HFFc6 (cell line): ENCODE measurements around the gene PLPP3. TPM values are rescaled to one million over a fixed set of nuclear protein-coding genes. Genes with fewer than 3 reads are reported as not detected.

Experiments
- DNase-seq: peaks from one replicate; pipeline ENCODE4 v3.0.0-alpha.2; 2018
- H3K27ac Mint-ChIP-seq: 2 replicates; pipeline ENCODE4 v1.8.0; 2020; ENCODE audit warnings: mild to moderate bottlenecking, mixed read lengths
- H3K27me3 Mint-ChIP-seq: 2 replicates; pipeline ENCODE4 v1.8.0; 2021; ENCODE audit warnings: mild to moderate bottlenecking, moderate library complexity, mixed read lengths; ENCODE audit not compliant: insufficient read depth
- H3K36me3 Mint-ChIP-seq: 2 replicates; pipeline ENCODE4 v1.8.0; 2021; ENCODE audit warnings: low read depth, mixed read lengths
- H3K4me1 Mint-ChIP-seq: 2 replicates; pipeline ENCODE4 v1.8.0; 2020; ENCODE audit warnings: low read depth, mixed read lengths
- H3K4me3 Mint-ChIP-seq: 2 replicates; pipeline ENCODE4 v1.8.0; 2020; ENCODE audit warnings: mild to moderate bottlenecking, moderate library complexity, mixed read lengths
- H3K9me3 Mint-ChIP-seq: 2 replicates; pipeline ENCODE4 v1.8.0; 2020; ENCODE audit warnings: mild to moderate bottlenecking, mixed read lengths
- CTCF ChIP-seq: fragments of 200-600 bp; sonication (generic); IDR thresholded peaks from 2 replicates; pipeline ENCODE4 v1.5.0; 2021; ENCODE audit warnings: antibody characterized with exemption, mild to moderate bottlenecking
- total RNA-seq, 6 experiments: library from RNA; stranded (reverse); fragmentation: NEBNext Ultra II Directional; extraction: Animal tissue kit (Norgen Biotek cat#: 25700); gene quantifications; 2 replicates in 1 of 6; 3 replicates in 5 of 6; pipeline ENCODE4 v1.2.3, GENCODE V29; 2021

Gene PLPP3
- total RNA-seq, 6 experiments from 2014 or later, result 15.1 to 29.9 (median 24.8) TPM

DNA sequence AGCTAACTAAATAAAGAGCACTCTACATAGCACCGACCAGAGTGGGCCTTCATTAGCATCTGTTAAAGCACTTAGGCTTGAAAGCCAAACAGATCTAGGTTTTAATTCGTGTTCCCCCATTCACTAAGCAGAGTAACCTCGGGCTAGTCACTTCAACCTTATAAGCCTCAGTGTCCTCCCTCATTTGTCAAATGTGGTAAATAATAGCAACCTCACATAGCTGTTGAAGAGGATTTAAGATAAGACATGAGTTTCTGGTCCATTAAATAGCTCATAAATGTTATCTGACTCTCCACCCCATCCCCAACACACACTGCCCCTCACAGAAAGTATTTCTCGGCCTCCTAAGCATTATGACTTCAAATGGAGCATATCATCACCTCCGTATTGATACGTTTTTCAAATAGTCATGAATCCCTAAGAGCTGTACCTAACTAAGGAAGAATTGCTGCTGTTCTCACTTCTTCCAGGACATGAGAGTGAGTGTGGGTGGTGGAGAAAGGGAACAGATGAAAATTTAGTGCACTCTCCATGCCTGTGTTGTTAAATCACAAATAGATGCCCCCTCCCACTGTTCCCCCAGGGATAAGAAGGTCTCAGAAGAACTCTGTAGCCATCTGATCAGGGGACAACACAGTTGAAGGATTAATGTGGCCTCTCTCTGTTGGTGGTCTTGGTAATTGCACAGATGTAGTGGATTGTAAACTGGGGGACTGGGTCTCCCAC is 47.6 kb downstream of the PLPP3 start:
- Mint-ChIP-seq H3K9me3 (no peaks in the 10 kb centered on the region), H3K27ac (no peak overlapping the region), H3K27me3 (peaks cover 2% of the 10 kb centered on the region), H3K4me1 (peaks cover 14% of the 10 kb centered on the region), H3K36me3 (0 out of 2 replicates have a peak, but pooled peaks cover 12% of the 10 kb centered on the region), H3K4me3 (no peak overlapping the region)
- no peak for DNase-seq
- TF ChIP-seq CTCF, result no peak

DNA sequence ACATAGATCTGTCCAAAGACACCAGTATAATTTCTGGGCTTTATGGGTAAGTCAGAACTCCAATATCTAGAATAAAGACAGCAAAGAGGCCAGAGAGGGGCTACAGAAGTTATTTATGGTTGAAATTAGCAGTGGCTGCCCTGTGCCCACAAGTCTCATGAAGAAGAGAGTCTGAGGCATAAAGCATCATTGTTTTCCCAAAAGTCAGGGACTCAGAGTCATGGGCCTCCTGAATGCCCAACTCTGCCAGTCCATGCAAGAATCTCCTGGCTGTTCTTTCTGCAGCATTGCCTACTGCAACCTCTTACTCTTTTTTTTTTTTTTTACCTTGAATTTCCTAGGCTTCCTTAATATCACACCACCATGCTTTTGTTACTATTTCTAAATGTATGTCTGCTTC is 49.6 kb downstream of the PLPP3 start:
- Mint-ChIP-seq H3K27me3 (peaks cover 2% of the 10 kb centered on the region; the same call in 1 of the 2 replicates), H3K4me1 (peaks cover 32% of the 10 kb centered on the region), H3K36me3 (0 out of 2 replicates have a peak, but pooled peaks cover 5% of the 10 kb centered on the region), H3K4me3 (no peak overlapping the region), H3K9me3 (no peaks in the 10 kb centered on the region), H3K27ac (no peak overlapping the region)
- no peak for TF ChIP-seq CTCF
- no peak for DNase-seq

GRCh38 chr1:56527548-56528302 is 51.6 kb downstream of the PLPP3 start:
- Mint-ChIP-seq H3K4me1 (peaks cover 32% of the 10 kb centered on the region), H3K27ac (no peak overlapping the region)

DNA sequence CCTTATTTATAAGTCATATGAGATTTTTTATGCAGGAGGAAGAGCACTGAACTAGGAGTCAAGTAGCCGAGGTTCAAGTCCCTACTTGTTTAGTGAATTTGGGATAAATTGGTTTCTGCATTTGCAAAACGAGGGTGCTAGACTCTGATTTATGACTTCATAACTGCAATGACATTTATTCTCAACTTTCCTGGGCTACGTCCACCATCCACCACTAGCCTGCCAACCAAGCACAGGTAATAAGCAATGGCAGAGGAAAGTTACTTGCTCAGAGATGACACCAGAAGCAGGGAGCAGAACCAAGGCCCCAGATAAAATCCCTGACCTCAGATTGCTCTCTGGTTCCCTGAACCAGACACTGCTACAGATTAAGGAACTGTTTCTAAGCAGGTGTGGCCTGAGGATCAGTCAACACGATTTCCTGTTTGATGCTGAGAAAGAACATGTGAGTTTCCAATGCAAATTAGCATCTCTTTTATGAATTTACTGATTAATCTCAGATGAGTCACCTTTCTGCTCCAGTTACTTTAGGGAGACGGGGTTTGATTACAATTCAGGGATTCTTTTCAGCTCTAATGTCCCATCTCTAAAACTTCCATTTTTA is 52.7 kb downstream of the PLPP3 start:
- peaks cover 2% of the 10 kb centered on the region; the same call in 1 of the 2 replicates for H3K27me3 Mint-ChIP-seq
- no peak for DNase-seq
- no peak for TF ChIP-seq CTCF
- H3K4me3 Mint-ChIP-seq, result no peak overlapping the region
- H3K4me1 Mint-ChIP-seq, result peaks cover 32% of the 10 kb centered on the region
- no peak overlapping the region for H3K27ac Mint-ChIP-seq
- H3K9me3 Mint-ChIP-seq, result no peaks in the 10 kb centered on the region
- peaks cover 12% of the 10 kb centered on the region for H3K36me3 Mint-ChIP-seq

More at GRCh38 chr1:56527548-56528302, 51.6 kb downstream of the PLPP3 start:
- DNase-seq, result no peak
- Mint-ChIP-seq H3K27me3 (peaks cover 2% of the 10 kb centered on the region; the same call in 1 of the 2 replicates), H3K36me3 (peaks cover 9% of the 10 kb centered on the region), H3K4me3 (no peak overlapping the region), H3K9me3 (no peaks in the 10 kb centered on the region)
- no peak for TF ChIP-seq CTCF

DNA sequence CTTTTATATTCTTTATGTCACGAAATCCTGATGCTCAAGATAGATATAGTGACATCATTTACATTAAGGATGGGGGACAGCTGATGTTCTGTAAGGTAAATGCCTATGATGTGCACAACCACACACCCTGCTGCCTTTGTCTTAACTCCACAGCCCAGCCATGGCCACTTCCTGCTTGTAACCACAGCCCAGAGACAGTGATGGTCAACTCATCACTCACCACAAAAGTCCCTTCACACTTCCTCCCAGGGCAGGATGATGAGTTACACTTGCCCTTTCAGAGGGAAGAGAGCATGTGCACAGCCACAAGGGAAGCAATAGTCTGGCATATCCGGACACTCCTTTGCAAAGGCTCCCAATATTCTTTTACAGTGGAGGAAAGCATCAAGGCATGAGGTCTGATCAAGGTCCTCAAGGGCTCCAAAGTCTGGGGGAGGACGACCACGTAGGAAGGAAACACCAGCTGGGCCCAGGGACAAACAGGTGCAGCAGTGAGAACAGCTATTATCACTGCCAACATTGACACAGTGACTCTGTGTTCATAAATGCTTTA is 53.8 kb downstream of the PLPP3 start:
- no peaks in the 10 kb centered on the region for H3K9me3 Mint-ChIP-seq
- peak; percentile 12 for DNase-seq
- H3K27ac Mint-ChIP-seq, result no peak overlapping the region
- TF ChIP-seq CTCF, result no peak
- peaks cover 2% of the 10 kb centered on the region; the same call in 1 of the 2 replicates for H3K27me3 Mint-ChIP-seq
- H3K36me3 Mint-ChIP-seq, result peaks cover 18% of the 10 kb centered on the region
- peaks cover 32% of the 10 kb centered on the region for H3K4me1 Mint-ChIP-seq
- no peak overlapping the region for H3K4me3 Mint-ChIP-seq
